Measurements from ENCODE around the gene PYCARD. TPM values are rescaled to one million over a fixed set of nuclear protein-coding genes. Genes with fewer than 3 reads are reported as not detected.

The PYCARD gene
- total and polyA plus RNA-seq, 10 of the 15 experiments (the other 5 are each of a cell fraction or from before 2014, with no cell fraction given): 5.1 to 106 (median 45.9) TPM

GRCh38 chr16:31181102-31181830, 21.3 kb downstream of the PYCARD start:
- Histone ChIP-seq H3K27ac (ENCODE audit: control insufficient read depth, insufficient read depth) (peak overlapping the region; percentile 98), H3K4me1 (ENCODE audit: control insufficient read depth, insufficient read depth, low read length) (peaks cover 22% of the 10 kb centered on the region), H3K9me3 (replicated peaks; ENCODE audit: control insufficient read depth, insufficient read depth, low read length) (0 out of 3 replicates have a peak, but pooled peaks cover 1% of the 10 kb centered on the region), H3K4me2 (ENCODE audit: control insufficient read depth, insufficient read depth) (peak overlapping the region; percentile 87), H4K20me1 (ENCODE audit: control insufficient read depth, insufficient read depth) (peaks cover 26% of the 10 kb centered on the region), H3K27me3 (replicated peaks in 1 of 2; ENCODE audit: control insufficient read depth in 2 of 2, insufficient read depth in 2 of 2, low read length in 1 of 2) (no peaks in the 10 kb centered on the region), H3K36me3 (ENCODE audit: control insufficient read depth in 2 of 2, insufficient read depth in 2 of 2, low read length in 1 of 2) (peaks cover 18 to 23% of the 10 kb centered on the region in 2 experiments), H3K9ac (ENCODE audit: control insufficient read depth, insufficient read depth, low read length) (peak overlapping the region; percentile 91), H3K79me2 (ENCODE audit: control insufficient read depth, insufficient read depth, low read length) (peaks cover 66% of the 10 kb centered on the region), H3K4me3 (peak overlapping the region; percentile 87), H2AFZ (ENCODE audit: control insufficient read depth, low read depth, low read length) (no peak overlapping the region)
- in situ Hi-C loops (cut with MboI): no loop called here
- ATAC-seq: 0 out of 3 replicates have a peak, but pooled peaks have one; percentile 0
- BruUV-seq (replicated peaks): TSS peak; percentile 52
- CTCF ChIA-PET: interaction anchor here (1.2 to 2.5 kb wide), 3 partner anchors 22 to 201 kb away, joined by 4 to 13 read pairs (median 6); partner anchors contain the start of gene PYCARD
- no peak for DNase-seq (ENCODE audit: low read depth, low spot score)
- POLR2A ChIA-PET: interaction anchor here (0.5 to 2.5 kb wide), 8 partner anchors 20 to 693 kb away, joined by 3 to 26 read pairs (median 6); partner anchors contain the start of genes KAT8, PYCARD, ZNF267 and ZNF646
- TF ChIP-seq BCL11A (IDR thresholded peaks at IDR 0.05; ENCODE audit: low read depth, low read length): 0 out of 2 replicates have a peak, but pooled peaks have one; percentile 4
- peak; percentile 15; the same call in 1 of the 2 replicates for TF ChIP-seq POLR2AphosphoS5 (IDR thresholded peaks at IDR 0.05; ENCODE audit: low read length)
- peak in 1 of 2 experiments; percentile 41; a peak in 1 of 4 replicates for TF ChIP-seq IKZF2 (IDR thresholded peaks at IDR 0.05)
- TF ChIP-seq POLR2A (IDR thresholded peaks at IDR 0.05; ENCODE audit: low read depth, low read length): peak; percentile 53; the same call in 1 of the 2 replicates
- TF ChIP-seq ESRRA (IDR thresholded peaks at IDR 0.05; ENCODE audit: low read length): no peak
- no peak for TF ChIP-seq SKIL (IDR thresholded peaks at IDR 0.05; ENCODE audit: low read depth, poor library complexity, severe bottlenecking)
- TF ChIP-seq CHD1 (IDR thresholded peaks at IDR 0.05; ENCODE audit: low read depth, low read length): peak; percentile 58; the same call in 1 of the 2 replicates
- TF ChIP-seq MLLT1 (IDR thresholded peaks at IDR 0.05): peak; percentile 30; the same call in 1 of the 2 replicates
- TF ChIP-seq POU2F2 (IDR thresholded peaks at IDR 0.05; ENCODE audit: borderline replicate concordance, low read depth, low read length): 0 out of 3 replicates have a peak, but pooled peaks have one; percentile 33
- TF ChIP-seq RUNX3 (IDR thresholded peaks at IDR 0.05; ENCODE audit: low read length): 0 out of 2 replicates have a peak, but pooled peaks have one; percentile 0
- no peak for FAIRE-seq
- WGBS (ENCODE audit: insufficient coverage, insufficient replicate concordance, low lambda C conversion rate, missing lambda C conversion rate): 1% methylated on average over 31 of the region's 31 CpGs
- RAD21 ChIA-PET (ENCODE audit: unreplicated experiment): interaction anchor here (0.7 to 2.6 kb wide), 4 partner anchors 21 to 108 kb away, joined by 3 to 20 read pairs (median 8); partner anchors contain the start of genes PYCARD and ZNF668
- intact Hi-C loops (cut with micrococcal nuclease; ENCODE audit: unreplicated experiment): loop anchor here (5.0 to 10.0 kb wide), 2 partner anchors 184 to 694 kb away; partner anchors contain the start of gene ZNF267
- SMC1A ChIA-PET (ENCODE audit: uncharacterized antibody, unreplicated experiment): interaction anchor here (0.7 to 2.1 kb wide), 5 partner anchors 21 to 688 kb away, joined by 3 to 6 read pairs (median 5); partner anchors contain the start of genes PYCARD, ZNF646 and ZNF668
